GM21528 (cell line): ENCODE measurements around the gene RASSF5.
"Not testable (repeated sequence)": the region's sequence is repeated elsewhere in the genome, so short reads cannot be mapped to it uniquely, and the experiment has no call there.

Experiments used
- ATAC-seq: cut with Tn5 transposase; IDR thresholded peaks from one replicate; pipeline ENCODE4 v1.9.1; 2021; ENCODE audit warnings: mild to moderate bottlenecking, moderate library complexity; ENCODE audit not compliant: unreplicated experiment, low FRiP score

The RASSF5 gene

DNA sequence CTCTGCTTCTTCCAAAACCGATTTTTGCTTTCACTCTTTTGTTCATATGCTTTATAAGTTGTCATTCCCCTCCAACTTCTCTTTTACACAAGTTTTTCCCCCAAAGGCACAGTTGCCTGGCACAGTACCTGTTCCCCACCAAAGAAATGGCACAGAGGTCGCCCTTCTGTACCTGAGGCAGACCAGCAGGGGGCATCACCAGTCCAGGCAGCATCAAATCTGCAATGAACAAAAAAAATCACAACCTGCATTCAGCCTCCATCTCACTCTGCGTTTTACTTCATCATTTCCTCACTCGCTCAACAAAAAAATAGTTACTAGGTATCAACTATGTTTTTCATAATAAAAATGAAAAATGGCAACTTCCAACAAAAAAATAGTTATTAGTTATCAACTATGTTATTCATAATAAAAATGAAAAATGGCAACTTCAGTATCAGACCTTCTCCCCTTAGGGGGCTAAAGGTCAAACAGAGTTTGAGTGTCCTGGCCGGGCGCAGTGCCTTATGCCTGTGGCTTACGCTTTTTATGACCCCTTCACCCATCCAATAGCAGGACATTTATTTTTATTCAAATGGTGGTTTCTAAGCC, 100.9 kb downstream of the RASSF5 start:
- no peak for ATAC-seq

DNA sequence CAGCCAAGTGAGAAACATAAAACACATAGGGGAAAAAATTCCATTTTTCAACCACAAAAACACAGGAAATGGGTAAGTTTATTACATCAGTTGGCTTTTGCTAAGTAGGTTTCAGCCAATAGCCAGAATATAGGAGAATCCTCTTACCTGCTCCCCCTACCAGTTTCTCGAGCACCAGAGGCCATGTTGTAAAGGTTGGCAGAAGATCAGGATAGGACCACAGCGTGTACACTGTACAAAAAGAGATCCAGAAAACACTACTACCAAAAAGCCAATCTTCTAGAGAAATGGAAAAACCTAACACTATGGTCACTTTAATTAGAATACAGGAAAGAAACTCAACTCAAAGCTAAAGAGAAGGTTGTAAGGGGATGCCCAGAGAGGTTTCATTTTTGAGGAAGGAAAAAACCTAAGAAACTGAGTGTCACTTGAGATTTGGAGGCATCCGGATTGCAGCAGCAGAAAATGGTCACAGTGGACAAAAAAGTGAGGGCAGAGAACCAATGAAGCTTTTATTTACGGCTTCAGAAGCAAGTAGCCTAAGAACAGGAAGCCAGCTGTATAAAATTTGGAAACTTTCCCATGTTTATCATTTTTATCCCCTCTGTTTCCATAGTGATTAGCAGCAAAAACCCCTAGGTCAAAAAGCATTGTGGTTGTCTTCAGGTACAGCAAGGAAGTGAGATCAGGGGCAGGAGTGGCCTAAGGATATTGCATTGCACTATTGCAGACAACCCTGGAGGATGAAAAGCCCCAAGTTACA, 102.1 kb downstream of the RASSF5 start:
- no peak for ATAC-seq

DNA sequence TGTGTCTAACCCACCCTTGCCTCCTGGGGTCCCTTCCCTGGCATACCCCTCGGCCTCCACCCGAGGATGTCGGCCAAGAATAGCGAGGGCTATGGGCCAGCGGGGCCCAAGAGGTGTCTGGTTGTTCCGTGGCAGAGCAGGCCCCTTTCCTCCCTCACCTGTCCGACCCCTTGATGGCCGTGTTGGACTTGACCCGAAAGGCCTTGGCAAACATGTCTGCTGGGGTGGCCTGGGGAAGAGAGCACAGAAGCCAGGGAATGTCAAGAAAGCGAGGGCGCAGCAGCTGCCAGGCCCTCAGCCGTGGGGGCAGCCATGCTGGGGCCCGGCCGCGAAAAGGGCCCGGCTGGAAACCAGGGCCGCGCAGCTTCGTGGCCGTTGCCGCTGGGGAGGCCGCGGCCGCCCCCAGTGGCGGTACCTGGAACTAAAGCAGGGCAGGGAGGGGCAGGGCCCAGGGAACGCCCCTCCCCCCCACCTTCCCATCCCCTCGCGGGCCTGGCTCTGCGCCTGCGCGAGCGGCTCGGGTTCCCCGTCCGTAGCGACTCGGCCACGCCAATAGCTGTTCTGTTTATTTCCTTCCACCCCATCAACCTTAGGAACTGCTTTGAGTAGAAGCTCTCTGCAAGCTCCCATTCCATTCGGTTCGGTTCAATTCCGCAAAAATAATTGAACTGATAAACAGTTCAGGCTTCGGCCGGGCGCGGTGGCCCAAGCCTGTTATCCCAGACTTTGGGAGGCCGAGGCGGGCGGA, 105.0 kb downstream of the RASSF5 start, which contains the start of gene EIF2D:
EIF2D (minus strand) TSS at position 337 of the 748 bp plus-strand sequence; CDS start at position 214, 123 bp downstream.
- peak; percentile 86 for ATAC-seq

DNA sequence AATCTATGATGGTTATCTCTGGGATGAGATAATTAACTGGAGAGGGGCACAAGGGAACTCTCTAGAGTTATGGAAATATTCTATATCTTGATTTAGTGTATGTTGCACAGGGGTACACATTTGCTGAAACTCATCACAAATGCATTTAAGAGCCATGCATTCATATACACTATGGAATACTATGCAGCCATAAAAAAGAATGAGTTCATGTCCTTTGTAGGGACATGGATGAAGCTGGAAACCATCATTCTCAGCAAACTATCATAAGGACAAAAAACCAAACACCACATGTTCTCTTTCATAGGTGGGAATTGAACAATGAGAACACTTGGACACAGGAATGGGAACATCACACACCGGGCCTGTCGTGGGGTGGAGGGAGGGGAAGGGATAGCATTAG, 119.1 kb downstream of the RASSF5 start:
- ATAC-seq = not testable (repeated sequence)

DNA sequence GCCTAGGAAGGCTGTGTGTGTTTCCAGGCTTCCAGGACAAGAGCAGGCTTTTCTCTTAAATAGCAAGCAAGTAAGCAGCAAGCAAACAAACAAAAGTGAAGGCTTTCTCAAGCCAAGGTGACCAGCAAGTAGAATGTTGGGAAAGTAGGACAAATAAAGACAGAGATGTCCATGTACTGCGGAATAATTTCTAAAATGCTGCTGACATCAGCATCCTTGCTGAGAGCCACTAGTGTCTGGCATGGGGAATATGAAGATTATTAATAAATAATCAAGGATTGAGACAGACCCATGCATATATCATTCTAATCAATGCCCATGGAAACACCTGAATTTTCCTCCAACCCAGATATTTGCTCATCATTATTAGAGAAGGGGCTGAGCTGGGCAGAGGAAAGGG, 121.6 kb downstream of the RASSF5 start:
- ATAC-seq = no peak

DNA sequence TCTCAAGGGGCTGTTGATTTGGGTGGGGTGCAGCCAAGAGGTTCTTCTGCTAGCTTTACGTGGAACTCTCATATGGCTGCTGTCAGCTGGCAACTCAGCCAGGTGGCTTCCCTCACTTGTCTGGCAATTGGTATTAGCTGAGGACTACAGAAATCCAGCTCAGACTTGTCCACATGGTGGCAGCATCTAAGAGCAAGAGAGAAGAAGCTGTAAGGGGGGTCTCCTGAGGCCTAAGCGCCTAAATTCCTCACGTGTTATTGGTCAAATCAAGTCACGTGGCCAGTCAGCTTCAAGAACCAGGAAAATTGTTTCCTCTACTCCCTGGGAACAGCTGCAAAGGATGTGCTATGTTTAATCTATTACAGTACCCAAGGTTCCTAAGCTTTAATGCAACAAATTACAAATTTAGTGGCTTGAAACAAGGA, 123.8 kb downstream of the RASSF5 start:
- no peak for ATAC-seq

DNA sequence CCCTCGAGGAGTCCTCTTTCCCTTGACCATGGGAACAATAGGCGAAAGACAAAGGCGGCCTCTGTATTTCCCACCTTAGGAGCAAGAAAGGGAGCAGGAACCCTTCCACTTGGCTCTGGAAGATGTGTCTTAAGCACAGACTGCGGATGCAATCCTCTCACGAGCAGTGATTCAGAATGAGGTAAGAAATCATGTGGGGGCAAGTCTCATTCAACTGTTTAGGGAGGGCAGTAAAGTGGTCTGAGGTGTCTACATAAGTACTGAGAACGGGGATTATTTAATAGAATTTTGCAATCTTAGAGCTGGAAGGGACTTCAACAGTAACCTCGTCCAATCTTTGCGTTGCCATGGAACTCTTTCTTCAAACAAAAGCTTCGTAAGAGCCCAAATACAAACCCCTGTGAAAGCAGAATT, 126.4 kb downstream of the RASSF5 start:
- no peak for ATAC-seq

DNA sequence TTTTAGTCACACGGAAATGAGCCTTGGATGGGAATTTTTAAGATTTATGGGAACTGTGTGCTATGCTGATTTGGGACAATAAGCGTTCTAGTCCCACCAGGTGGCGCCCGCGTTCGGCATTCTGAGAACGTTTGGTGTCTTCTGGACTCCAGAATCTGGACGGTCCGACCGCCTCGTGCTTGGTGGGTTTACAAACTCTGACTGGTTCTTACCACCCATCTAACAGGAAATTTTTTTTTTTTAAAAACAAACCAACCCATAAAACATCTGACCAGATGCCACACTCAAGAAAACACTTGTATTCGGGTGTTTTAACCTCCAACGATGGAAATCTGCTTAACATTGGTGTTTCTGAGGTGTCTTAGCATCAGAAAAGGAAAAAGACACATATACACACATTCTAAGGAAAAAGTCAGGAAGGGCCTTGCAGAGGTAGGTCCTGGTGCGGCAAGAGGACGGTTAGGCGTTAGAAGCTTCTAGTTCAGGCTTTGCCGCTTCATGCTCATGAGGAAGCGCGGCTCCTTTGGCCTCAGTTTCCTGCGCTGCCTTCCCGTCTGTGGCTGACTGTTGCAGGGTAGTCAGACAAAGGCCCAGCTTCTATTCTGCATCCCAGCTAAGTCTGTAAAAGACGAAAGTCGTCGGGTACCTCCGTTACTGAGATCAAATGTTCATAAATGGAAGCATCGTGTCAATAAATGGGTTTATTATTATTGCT, 127.2 kb downstream of the RASSF5 start:
- ATAC-seq = no peak

DNA sequence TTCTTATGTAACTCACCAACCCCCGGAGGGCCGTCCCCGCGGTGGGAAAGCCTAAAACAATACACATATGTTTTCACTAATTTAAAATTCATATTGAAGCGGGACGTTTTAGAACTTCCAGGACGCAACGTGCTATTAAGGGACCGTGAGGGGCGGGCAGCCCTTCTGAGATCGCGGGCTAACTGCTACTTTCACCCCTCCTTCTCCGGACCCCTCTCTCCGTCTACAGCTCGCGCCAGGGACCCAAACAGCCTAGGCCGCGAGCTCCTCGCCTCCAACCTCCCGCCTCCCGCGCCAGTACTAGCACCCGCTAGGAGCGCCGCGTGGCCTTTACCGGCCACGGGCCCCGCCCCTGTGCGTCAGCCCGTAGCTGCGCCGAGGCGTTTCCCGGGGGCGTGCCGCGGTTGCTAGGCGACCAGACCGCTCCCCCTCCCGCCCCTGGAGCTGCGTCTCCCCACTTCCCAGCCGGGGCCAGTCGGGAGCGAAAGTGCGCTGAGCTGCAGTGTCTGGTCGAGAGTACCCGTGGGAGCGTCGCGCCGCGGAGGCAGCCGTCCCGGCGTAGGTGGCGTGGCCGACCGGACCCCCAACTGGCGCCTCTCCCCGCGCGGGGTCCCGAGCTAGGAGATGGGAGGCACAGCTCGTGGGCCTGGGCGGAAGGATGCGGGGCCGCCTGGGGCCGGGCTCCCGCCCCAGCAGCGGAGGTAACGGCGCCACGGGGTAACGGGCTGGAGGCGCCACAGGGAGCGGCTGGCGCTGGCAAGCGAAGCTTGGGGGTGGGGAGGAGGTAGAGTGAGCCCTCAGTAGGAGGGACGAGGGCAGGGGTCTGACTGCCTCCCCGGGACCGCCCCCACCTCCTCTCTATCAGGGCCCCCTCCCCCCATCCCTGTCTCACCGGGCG, 128.0 kb downstream of the RASSF5 start, which contains the start of gene DYRK3:
DYRK3 (plus strand) TSS at position 457 of the 898 bp plus-strand sequence; CDS start at position 625, 168 bp downstream.
- peak; percentile 88 for ATAC-seq

DNA sequence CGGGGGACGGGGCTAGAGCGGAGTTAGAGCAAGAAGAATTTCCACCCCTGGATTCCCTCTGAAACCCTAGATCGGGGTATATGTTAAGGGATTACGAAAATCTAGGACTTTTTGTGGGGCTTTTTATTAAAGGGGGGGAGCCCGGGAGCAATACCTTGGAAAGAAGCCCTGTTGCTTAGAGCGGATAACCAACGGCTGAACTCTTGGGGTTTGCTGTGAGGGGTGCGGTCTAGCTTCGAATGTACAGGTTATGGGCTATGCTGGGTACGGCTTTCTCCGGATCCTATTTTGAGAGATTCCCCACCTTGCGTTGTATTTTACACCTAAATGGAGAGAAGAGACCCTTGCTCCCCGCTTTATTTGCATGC, 128.6 kb downstream of the RASSF5 start:
- ATAC-seq = peak; percentile 8

DNA sequence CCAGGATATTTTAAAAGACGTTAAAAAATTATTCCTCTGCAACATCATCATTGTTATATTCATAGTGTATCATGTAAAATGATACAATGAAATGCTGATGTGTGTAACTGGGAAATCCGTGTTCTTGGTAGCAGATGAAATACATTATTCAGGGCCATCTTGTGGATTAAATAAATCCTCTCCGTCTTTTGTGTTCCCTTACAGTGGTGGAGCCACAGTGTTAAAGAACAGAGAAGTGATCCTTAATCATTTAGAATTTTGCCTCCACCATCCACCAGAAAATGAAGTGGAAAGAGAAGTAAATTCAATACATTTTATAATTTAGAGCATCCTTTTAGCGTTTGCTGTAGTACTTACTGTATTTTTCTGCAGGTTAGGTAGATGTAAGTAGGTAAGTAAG, 129.3 kb downstream of the RASSF5 start:
- ATAC-seq = no peak

DNA sequence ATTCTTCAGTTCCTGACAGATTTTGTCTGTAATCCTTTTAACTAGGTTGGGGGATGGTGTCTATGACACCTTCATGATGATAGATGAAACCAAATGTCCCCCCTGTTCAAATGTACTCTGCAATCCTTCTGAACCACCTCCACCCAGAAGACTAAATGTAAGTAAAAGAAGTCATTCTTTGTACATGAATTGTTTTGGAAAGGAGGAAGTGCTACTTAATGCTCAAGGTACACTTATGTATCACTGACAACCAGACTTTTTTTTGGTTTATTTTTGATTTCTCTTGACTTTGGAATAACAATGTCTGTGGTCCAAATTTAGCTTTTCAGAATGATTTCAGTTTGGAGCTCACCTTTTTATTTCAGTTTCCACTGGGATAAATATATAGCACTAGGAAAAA, 130.3 kb downstream of the RASSF5 start:
- ATAC-seq = no peak
